Breast epithelium (tissue), 4 donors: Measurements from ENCODE around the gene GARIN5A. TPM values are rescaled to one million over a fixed set of nuclear protein-coding genes. Genes with fewer than 3 reads are reported as not detected.

ENCODE experiments used
- DNase-seq, 2 donors: peaks; one replicate each; pipeline ENCODE4 v3.0.0-alpha.2; 2019; ENCODE audit warnings: low spot score in 2 of 2
- H3K27ac ChIP-seq, 2 donors: fragments of 200-600 bp; sonication (generic) in 1 of 2; one replicate each; pipeline ENCODE4 v1.5.1; 2016 to 2019; ENCODE audit warnings: mild to moderate bottlenecking in 1 of 2
- H3K27me3 ChIP-seq, 2 donors: fragments of 200-600 bp; sonication (generic) in 1 of 2; one replicate each; pipeline versions ENCODE4 v1.5.1 to v1.6.0; 2017 to 2019; ENCODE audit warnings: control low read depth in 1 of 2, mild to moderate bottlenecking in 1 of 2
- H3K36me3 ChIP-seq: fragments of 200-600 bp; one replicate; pipeline ENCODE4 v1.5.1; 2019
- H3K4me1 ChIP-seq, 2 donors: fragments of 200-600 bp; sonication (generic); one replicate each; pipeline ENCODE4 v1.5.1; 2016 to 2019; ENCODE audit warnings: control low read depth in 1 of 2
- H3K4me3 ChIP-seq, 3 donors: fragments of 200-600 bp; sonication (generic); 1 replicate in 2 of 3; 2 replicates in 1 of 3; pipeline ENCODE4 v1.5.1; 2016 to 2019; ENCODE audit warnings: mild to moderate bottlenecking in 3 of 3, moderate library complexity in 2 of 3
- H3K9me3 ChIP-seq, 2 donors: fragments of 200-600 bp; sonication (generic) in 1 of 2; one replicate each; pipeline ENCODE4 v1.5.1; 2016 to 2019; ENCODE audit warnings: control low read depth in 1 of 2
- CTCF ChIP-seq, 3 donors: fragments of 450-650 bp; IDR thresholded peaks; one replicate each; pipeline ENCODE4 v1.5.1; 2016 to 2017; ENCODE audit warnings: antibody characterized with exemption in 3 of 3, mild to moderate bottlenecking in 3 of 3, moderate library complexity in 3 of 3
- POLR2A ChIP-seq: fragments of 450-650 bp; IDR thresholded peaks from one replicate; pipeline ENCODE4 v1.6.1; 2016; ENCODE audit warnings: antibody characterized with exemption, mild to moderate bottlenecking, moderate library complexity
- POLR2AphosphoS5 ChIP-seq, 3 donors: sonication (generic); formaldehyde crosslinking; IDR thresholded peaks; one replicate each; pipeline ENCODE4 v1.6.1; 2017; ENCODE audit warnings: antibody characterized with exemption in 3 of 3
- intact Hi-C: fragments of 100-400 bp; cut with DNase I; formaldehyde crosslinking; loops from one replicate; pipeline ENCODE4 v1.15.1; 2023; ENCODE audit warnings: low total_unique reads
- total RNA-seq, 3 donors: library from RNA; depleted of rRNA; stranded (reverse); fragments of >200 nt; gene quantifications; one replicate each; pipeline ENCODE4 v1.1.0, GENCODE V29; 2016

Gene GARIN5A
- total RNA-seq, 3 donors from 2014 or later: 0.98 to 1.3 (median 1.1) TPM

GRCh38 chr19:50432221-50433028, 44.2 kb downstream of the GARIN5A start, which contains the start of gene MYBPC2:
TSS of gene MYBPC2 (plus strand) at chr19:50432892. CDS start at chr19:50432954, 62 bp downstream.
- no peaks in the 10 kb centered on the region for H3K9me3 ChIP-seq
- peaks cover 0 to 4% of the 10 kb centered on the region in 2 donors for H3K4me1 ChIP-seq
- peaks cover 0 to 4% of the 10 kb centered on the region in 2 donors for H3K27me3 ChIP-seq
- H3K36me3 ChIP-seq: no peaks in the 10 kb centered on the region
- H3K27ac ChIP-seq: peak within 1 kb of the TSS; percentile 74 to 81
- DNase-seq: no peak
- H3K4me3 ChIP-seq: peak within 1 kb of the TSS; percentile 49 to 80 (median 72)
- TF ChIP-seq CTCF (IDR thresholded peaks at IDR 0.05) (no peak), POLR2A (no peak), POLR2AphosphoS5 (IDR thresholded peaks at IDR 0.05) (no peak)
- intact Hi-C loops: no loop called here

- DNase-seq: peak; percentile 66 to 85
- Histone ChIP-seq H3K4me3 (peak overlapping the region; percentile 49 to 80 (median 72)), H3K4me1 (peaks cover 0 to 4% of the 10 kb centered on the region in 2 donors), H3K27ac (peak overlapping the region; percentile 74 to 81), H3K27me3 (peaks cover 0 to 4% of the 10 kb centered on the region in 2 donors), H3K36me3 (no peaks in the 10 kb centered on the region), H3K9me3 (no peaks in the 10 kb centered on the region)
- intact Hi-C loops: no loop called here
- TF ChIP-seq POLR2AphosphoS5 (IDR thresholded peaks at IDR 0.05): peak in 2 of 3 donors; percentile 36 to 48
- no peak for TF ChIP-seq POLR2A
Measured at GRCh38 chr19:50431343-50432220, 45.1 kb downstream of the GARIN5A start.

GRCh38 chr19:50430888-50431342, 45.7 kb downstream of the GARIN5A start:
- no peaks in the 10 kb centered on the region for H3K36me3 ChIP-seq
- peak overlapping the region; percentile 49 to 80 (median 72) for H3K4me3 ChIP-seq
- H3K27ac ChIP-seq: peak overlapping the region in 1 of 2 donors; percentile 74

GRCh38 chr19:50428772-50429463, 47.7 kb downstream of the GARIN5A start:
- Histone ChIP-seq H3K27ac (no peak overlapping the region), H3K4me1 (peaks cover 0 to 4% of the 10 kb centered on the region in 2 donors), H3K27me3 (peaks cover 0 to 4% of the 10 kb centered on the region in 2 donors), H3K9me3 (no peaks in the 10 kb centered on the region), H3K4me3 (no peak overlapping the region), H3K36me3 (no peaks in the 10 kb centered on the region)
- no peak for DNase-seq
- TF ChIP-seq POLR2A (no peak), POLR2AphosphoS5 (IDR thresholded peaks at IDR 0.05) (no peak), CTCF (IDR thresholded peaks at IDR 0.05) (no peak)
- intact Hi-C loops: loop anchor here (2.0 kb wide), 1 partner anchor 36 kb away; no protein-coding TSS in a partner anchor

More at GRCh38 chr19:50430888-50431342, 45.7 kb downstream of the GARIN5A start:
- H3K4me1 ChIP-seq: peaks cover 0 to 4% of the 10 kb centered on the region in 2 donors
- intact Hi-C loops: no loop called here
- no peak for TF ChIP-seq POLR2A
- no peak for TF ChIP-seq POLR2AphosphoS5 (IDR thresholded peaks at IDR 0.05)
- no peak for TF ChIP-seq CTCF (IDR thresholded peaks at IDR 0.05)
- H3K27me3 ChIP-seq: peaks cover 0 to 4% of the 10 kb centered on the region in 2 donors
- DNase-seq: no peak
- H3K9me3 ChIP-seq: no peaks in the 10 kb centered on the region

GRCh38 chr19:50427997-50428425, 48.6 kb downstream of the GARIN5A start:
- TF ChIP-seq CTCF (IDR thresholded peaks at IDR 0.05): no peak
- TF ChIP-seq POLR2AphosphoS5 (IDR thresholded peaks at IDR 0.05): peak in 1 of 3 donors; percentile 31
- peaks cover 0 to 4% of the 10 kb centered on the region in 2 donors for H3K27me3 ChIP-seq
- intact Hi-C loops: loop anchor here (2.0 kb wide), 1 partner anchor 37 kb away; no protein-coding TSS in a partner anchor
- DNase-seq: peak; percentile 88 to 89
- H3K36me3 ChIP-seq: no peaks in the 10 kb centered on the region
- H3K4me3 ChIP-seq: peak overlapping the region; percentile 10 to 58 (median 39)
- H3K4me1 ChIP-seq: peaks cover 0 to 4% of the 10 kb centered on the region in 2 donors
- H3K9me3 ChIP-seq: no peaks in the 10 kb centered on the region
- H3K27ac ChIP-seq: peak overlapping the region; percentile 57 to 58
